ENCODE data around the gene ZDHHC16. TPM values are rescaled to one million over a fixed set of nuclear protein-coding genes. Genes with fewer than 3 reads are reported as not detected.

ZDHHC16 gene
- total RNA-seq, 1 donor from 2014 or later = 21.2 TPM

Small RNAs within 50 kb of the gene (small RNA-seq; reads per million reads assigned to genes)
- gene RF00019 = not detected

Other genes with a start within 250 kb of the ZDHHC16 start
- 8.4 TPM for gene ARHGAP19, start 153.5 kb upstream of the ZDHHC16 start, total RNA-seq
- gene FRAT1, start 126.9 kb upstream of the ZDHHC16 start, total RNA-seq = 5.6 TPM
- 16.8 TPM for gene FRAT2, start 111.4 kb upstream of the ZDHHC16 start, total RNA-seq
- gene RRP12, start 44.8 kb upstream of the ZDHHC16 start, total RNA-seq = 9.2 TPM
- gene PGAM1, start 20.0 kb upstream of the ZDHHC16 start, total RNA-seq = 109 TPM
- gene EXOSC1, start 169 bp upstream of the ZDHHC16 start, total RNA-seq = 38.7 TPM
- gene MMS19, start 52.2 kb downstream of the ZDHHC16 start, total RNA-seq = 55.4 TPM
- 1.1 TPM for gene UBTD1, start 52.7 kb downstream of the ZDHHC16 start, total RNA-seq
- not detected for gene ANKRD2, start 126.6 kb downstream of the ZDHHC16 start, total RNA-seq
- 0.62 TPM for gene HOGA1, start 138.2 kb downstream of the ZDHHC16 start, total RNA-seq
- gene C10orf62, start 143.5 kb downstream of the ZDHHC16 start, total RNA-seq = not detected
- 36.8 TPM for gene MORN4, start 187.3 kb downstream of the ZDHHC16 start, total RNA-seq
- 8.7 TPM for gene PI4K2A, start 194.5 kb downstream of the ZDHHC16 start, total RNA-seq
- gene AVPI1, start 241.1 kb downstream of the ZDHHC16 start, total RNA-seq = 1.1 TPM

Data from occipital lobe (tissue), 2 donors.